Measurements from ENCODE around the gene MAGEA11.
A peak's percentile ranks its signal among the peaks of the same experiment; 100 is the strongest.
"Not testable (repeated sequence)": the region's sequence is repeated elsewhere in the genome, so short reads cannot be mapped to it uniquely, and the experiment has no call there.

The MAGEA11 gene

DNA sequence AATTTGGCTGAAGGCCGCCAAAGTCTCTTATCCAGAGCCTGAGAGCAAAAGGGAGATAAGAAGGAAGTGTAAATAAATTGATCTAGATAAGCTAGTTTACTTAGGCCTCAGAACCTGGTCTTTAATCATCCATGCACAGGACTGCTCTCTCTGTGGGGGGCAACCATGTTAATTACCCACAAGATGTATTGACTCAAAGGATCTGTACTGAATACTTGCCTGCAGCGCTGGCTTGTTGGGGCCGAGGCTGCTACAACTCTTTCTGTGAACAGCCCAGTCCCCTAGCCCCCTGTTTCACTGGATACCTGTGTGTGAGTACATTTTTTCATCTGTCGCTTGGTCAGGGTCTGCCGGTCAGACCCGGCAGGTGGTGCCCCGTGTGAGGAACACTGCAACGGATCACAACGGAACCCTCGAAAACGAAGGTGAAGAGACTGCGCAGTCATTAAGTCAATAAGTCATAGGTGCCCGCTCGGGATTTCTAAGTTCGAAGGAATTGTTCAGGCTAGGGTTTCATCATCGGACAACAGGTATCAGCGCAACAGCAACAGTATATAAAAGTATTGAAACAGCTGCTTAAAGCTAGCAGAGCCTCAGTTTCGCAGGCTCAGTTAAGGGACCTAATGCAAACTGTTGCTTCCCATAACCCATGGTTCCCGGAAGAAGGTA lies 8.3 kb downstream of the MAGEA11 start:
- peak; percentile 84 for DNase-seq

DNA sequence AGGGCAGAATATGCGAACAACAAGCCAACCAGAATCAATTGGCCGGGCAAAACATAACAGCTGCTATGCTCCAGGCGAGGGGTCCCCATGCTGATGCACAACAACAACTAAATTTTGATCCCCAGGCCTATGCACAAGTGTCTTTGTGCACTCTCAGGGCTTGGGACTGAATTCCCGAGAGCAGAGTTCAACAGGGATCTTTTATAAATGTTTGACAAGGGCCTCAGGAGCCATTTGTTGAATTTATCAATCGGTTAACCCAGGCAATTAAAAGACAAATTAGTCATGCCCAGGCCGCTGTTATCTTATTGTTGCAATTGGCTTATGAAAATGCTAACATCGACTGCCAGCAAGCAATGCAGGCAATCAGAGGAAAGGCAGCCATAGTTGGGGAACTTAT lies 9.4 kb downstream of the MAGEA11 start:
- DNase-seq: not testable (repeated sequence)

DNA sequence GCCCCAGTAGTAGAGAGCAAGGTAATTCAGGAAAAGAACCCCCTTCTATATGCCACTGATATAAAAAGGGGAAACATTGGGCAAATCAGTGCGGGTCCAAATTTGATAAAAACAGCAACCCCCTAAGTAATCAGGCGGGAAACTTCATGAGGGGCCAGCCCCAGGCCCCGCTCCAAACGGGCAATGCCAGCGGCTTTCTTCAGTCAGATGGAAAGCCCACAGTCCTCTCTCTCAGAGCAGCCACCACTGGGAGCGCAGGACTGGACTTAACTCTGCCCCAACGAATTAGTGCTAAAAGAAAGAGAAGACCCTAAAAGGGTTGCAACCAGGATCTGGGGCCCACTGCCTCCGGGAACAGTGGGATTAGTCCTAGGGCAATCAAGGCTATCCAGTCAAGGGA lies 9.9 kb downstream of the MAGEA11 start:
- DNase-seq: no peak

DNA sequence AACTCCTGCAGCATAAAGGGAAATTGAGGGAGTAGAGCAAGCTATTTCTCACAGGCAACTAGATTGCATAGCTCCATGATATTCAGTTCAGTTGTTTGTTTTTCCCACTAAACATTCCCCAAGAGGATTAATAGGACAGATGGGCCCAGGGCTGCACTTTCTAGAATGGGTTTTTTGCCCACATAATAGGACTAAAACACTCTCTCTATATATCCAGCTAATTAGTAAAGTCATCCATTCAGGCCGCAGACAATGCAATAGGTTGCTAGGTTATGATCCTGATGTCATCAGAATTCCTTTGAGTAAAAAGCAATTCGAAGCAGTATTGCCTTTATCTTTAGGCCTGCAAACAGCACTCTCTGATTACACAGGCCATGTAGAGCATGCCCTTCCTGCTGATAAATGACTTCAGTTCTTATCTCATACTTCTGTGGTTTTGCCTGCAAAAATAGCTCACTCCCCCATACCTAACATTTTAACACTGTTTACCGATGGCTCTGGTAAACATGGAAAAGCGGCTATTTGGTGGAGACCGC lies 11.8 kb downstream of the MAGEA11 start:
- not testable (repeated sequence) for DNase-seq

DNA sequence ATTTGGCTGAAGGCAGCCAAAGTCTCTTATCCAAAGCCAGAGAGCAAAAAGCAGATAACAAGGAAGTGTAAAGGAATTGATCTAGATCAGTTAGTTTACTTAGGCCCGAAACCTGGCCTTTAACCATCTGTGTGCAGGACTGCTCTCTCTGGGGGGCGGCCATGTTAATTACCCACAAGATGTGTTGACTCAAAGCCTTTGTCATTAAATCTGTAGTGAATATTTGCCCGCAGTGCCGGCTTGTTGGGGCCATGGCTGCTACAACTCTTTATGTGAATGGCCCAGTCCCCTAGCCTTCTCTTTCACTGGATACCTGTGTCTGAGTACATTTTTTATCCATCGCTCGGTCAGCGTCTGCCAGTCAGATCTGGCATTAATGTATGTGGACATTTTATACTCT lies 15.4 kb downstream of the MAGEA11 start:
- not testable (repeated sequence) for DNase-seq

DNA sequence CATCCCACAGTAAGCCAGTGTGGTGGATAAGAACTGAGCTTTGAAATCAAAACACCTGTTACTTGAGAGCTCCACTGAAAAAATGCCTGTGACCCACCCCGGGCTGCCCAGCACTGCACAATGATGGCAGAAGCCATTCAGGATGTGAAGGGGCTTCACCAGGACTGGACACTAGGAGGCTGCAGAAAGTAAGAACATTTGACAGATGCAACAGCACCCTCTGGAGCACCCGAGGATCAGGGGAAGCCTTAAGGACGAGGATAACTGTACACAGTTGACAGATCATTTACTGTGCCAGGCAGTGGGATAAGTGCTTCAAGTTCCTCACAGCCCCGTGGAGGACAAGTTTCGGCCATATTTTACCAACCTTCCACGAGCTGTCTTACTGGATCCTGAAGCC lies 30.4 kb downstream of the MAGEA11 start:
- DNase-seq: not testable (repeated sequence)

DNA sequence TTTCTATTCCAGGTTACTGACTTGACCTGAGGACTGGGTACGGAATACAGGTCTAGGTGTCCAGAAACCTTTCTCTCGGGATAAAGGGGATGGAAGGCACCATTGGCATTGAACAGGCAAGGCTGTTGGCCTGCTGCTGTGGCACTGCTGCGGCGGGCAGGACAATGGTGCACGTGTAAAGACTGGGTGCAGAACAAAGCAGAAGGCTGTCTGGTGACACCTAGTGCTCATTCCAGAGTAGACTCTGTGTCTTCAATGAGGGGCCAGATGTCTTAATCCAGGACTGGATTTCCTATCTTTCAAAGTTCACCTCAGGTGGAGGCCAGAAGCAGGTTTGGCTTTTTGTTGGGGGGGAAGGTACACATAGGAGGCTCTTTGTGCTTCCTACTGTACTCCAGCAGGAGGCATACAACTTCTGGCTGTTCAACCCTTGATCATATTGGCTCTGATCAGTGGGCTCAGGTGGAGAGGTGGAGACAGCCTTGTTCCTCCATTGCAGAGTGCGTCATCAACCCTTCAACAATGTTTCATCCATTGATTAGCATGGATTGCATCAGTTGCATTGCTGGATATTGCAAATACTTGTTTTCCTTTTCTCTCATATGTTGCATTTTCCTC lies 34.6 kb downstream of the MAGEA11 start:
- DNase-seq: not testable (repeated sequence)

DNA sequence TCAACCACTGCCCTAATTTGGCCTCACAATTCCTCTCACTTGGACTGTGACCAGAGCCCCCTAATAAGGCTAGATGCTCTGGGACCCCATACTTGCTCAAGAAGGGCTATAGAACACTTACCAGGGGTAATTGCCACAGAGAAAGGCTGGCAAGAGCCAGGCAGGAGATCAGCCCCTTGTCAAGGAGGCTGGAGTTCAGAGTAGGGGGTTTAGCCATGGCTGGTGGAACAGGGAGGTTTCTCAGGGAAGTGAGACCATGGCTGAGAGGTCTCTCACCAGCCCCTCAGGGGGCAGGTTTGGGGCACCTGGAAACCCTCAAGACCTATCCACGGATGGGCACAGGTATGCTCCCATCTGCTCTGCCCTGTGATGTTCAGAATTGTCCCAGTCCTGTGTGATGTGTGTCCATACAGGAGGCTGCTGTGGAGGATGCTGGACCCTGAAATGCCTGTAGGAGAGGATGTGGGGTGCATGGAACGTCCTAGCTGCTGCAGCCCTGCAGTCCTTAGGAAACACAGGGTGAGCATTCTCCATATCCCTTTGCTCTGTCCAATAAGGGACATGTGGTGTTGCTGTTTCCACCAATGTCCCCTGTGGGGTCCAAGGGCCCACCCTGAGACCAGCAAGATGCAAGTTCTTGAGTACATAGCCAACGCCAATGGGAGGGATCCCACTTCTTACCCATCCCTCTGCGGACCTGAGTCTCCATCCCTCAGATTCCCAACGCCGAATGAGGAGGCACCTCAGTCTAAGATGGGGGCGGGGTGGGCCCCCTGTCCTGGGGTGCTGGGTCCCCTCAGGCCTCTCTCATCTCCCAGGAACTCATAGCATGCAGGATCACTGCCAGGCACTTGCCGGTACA lies 45.6 kb downstream of the MAGEA11 start:
- no peak for DNase-seq

DNA sequence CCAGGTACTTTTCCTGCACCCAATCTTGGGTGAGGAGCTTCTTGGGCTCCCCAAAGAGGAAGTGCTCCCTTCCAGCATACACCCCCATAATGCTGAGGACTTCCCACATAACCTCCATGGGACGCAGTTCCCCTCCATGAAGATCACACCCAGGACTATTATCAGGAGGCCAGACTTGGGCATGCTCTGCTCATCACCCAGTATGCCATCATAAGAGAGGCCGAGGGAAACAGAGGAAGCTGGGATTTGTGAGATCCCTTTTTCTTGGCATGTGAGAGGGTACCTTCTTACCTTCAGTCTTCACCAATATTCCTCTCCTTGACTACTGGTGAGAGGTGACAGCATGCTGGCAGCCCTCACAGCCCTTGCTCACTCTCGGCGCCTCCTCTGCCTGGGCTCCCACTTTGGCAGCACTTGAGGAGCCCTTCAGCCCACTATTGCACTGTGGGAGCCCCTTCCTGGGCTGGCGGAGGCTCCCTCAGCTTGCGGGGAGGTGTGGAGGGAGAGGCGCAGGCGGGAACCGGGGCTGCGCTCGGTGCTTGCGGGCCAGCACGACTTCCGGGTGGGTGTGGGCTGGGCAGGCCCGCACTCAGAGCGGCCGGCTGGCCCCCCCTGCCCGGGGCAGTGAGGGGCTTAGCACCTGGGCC lies 46.3 kb downstream of the MAGEA11 start:
- no peak for DNase-seq

DNA sequence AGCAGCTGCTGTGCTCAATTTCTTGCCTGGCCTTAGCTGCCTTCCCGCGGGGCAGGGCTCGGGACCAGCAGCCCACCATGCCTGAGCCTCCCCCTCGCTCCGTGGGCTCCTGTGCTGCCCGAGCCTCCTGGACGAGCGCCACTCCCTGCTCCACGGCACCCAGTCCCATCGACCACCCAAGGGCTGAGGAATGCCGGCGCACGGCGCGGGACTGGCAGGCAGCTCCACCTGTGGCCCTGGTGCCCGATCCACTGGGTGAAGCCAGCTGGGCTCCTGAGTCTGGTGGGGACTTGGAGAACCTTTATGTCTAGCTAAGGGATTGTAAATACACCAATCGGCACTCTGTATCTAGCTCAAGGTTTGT lies 46.8 kb downstream of the MAGEA11 start:
- DNase-seq: not testable (repeated sequence)

DNA sequence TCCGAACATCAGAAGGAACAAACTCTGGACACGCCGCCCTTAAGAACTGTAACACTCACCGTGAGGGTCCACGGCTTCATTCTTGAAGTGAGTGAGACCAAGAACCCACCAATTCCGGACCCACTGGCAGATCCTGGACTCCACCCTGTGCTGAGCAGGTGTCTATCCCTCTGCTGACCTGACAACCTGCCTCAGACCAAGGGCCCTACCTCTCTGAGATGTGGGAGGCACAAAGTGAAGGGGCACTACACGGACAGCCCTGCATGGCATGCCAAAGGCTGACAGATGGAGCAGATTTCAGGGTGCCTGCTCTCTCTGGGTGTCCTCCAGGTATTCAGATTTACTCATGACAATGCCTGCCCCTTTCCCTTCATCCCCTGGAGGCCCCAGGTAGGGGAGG lies 48.0 kb downstream of the MAGEA11 start:
- no peak for DNase-seq

DNA sequence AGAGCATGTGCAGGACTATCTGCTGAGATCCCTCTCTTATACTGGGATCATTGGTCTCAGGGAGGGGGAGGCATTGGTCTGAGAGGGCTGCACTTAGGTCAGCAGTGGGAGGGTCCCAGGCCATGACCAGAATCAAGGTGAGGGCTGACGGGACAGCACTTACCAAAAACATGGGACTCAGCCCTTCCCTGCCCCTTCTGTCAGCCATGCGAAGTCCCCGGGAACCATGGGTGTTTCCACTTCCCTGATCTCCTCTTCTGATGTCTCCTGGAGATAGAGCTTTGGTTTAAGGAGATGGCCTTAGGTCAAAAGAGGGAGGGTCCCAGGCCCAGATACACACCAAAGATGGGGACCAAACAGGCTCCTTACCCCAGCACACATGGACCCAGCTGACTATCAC lies 49.1 kb downstream of the MAGEA11 start:
- DNase-seq: no peak

DNA sequence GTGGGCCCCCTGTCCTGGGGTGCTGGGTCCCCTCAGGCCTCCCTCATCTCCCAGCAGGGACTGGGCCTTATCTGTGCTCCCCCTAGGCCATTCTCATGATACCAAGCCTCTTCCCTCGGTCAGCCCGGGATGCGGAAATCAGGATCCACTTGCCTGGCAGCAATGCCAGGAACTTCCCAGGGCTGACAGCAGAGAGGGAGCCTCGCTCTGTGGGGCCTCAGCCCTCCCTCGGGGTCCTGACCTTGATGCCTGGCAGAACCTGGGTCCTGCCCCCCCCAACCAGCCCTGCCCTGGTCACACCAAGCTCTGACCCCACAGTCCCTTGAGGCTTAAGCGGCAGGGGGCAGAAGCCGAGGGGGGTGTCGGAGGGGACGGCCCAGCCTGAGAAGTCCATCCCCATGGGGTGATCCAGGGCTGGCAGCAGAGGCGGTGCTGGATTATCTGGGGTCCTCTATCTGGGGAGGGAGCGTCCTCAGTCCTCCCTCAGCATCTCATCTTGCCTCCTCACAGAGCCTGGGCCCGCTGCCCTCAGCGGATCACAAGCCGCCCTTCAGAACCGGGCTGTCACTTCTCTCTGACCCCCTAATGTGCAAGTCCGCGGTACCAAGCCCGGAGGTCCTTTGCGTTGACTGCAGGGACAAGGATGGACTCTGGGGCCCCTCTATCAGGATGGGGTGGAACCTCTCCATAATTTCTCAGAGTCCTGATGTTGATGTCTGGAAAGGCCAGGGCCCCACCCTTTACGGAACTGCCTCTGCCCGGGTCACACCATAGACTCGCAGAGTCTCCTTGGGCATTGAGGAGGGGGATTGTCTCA lies 50.2 kb downstream of the MAGEA11 start:
- not testable (repeated sequence) for DNase-seq

DNA sequence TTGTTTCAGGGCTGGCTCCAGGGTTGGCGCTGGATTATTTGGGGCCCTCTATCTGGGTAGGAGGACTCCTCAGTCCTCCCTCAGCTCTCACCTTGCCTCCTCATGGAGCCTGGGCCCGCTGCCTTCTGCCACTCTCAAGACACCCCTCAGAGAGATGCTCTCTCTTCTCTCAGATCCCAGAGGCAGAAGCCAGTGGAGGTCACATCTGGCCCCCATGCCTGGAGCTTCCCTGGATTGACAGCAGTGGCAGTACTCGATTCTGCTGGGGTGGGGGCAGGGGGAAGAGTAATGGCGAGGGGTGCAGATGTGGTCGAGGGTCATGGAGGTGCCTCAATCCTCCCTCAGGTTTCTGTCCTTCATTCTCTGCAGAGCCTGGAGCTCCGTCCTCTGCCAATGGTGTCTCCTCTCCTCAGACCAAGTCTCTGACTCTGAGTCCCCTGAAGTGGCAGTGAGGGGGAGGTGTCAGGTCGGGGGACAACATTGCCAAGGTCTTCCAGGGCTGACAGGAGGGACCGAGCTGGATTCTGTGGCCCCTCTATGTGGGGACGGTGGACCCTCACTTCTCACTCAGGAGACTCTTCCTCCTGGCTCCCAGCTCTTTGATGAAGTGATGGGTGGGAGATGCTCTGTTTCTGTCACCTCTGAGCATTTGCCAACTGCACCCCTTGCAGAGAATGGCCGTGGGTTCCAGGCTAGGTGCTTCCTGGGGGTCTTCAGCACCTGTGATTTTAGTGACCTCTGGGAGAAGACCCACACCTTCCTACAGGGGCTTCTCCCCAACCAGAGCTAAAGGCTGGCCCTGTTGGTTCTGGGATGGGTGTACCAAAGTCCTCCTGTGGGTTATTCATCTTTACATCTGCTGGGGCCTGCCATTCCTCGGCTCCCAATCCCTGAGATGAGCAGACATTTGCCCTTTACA lies 51.1 kb downstream of the MAGEA11 start:
- DNase-seq: no peak
